Endothelial cell of umbilical vein (primary cell): ENCODE data around the gene IDUA.

Experiments used
- CTCF ChIP-seq, 2 donors: IDR thresholded peaks; 1 replicate in 1 of 2; 2 replicates in 1 of 2; pipeline ENCODE4 v1.5.1; 2011; ENCODE audit warnings: low read length in 2 of 2, mild to moderate bottlenecking in 2 of 2, moderate library complexity in 2 of 2, control low read depth in 1 of 2, inconsistent platforms in 1 of 2, low read depth in 1 of 2; ENCODE audit not compliant: insufficient read depth in 1 of 2; ENCODE audit errors: extremely low read depth in 1 of 2
- MAX ChIP-seq: IDR thresholded peaks from 2 replicates; pipeline ENCODE4 v1.6.1; 2011; ENCODE audit not compliant: insufficient read depth, insufficient read length

GRCh38 chr4:1002131-1002630 is 15.3 kb downstream of the IDUA start:
- TF ChIP-seq CTCF (IDR thresholded peaks at IDR 0.05; ENCODE audit: extremely low read depth in 1 of 2, insufficient read depth in 1 of 2, low read depth in 1 of 2, low read length in 2 of 2) (no peak), MAX (no peak)
